Endometrial microvascular endothelial cells (primary cell): ENCODE measurements around the gene TRMT2A. TPM values are rescaled to one million over a fixed set of nuclear protein-coding genes. Genes with fewer than 3 reads are reported as not detected.

Source experiments
- in situ Hi-C: cut with HindIII; loops from 2 replicates; pipeline ENCODE4 v1.10.0; 2017; ENCODE audit warnings: low sequenced_read_pairs, low pct_unique_long_range_greater_than_20kb; ENCODE audit errors: inconsistent ontology term
- total RNA-seq: library from RNA; depleted of rRNA; stranded (reverse); fragments of >200 nt; gene quantifications from one replicate; pipeline ENCODE4 v1.2.3, GENCODE V29; 2015; ENCODE audit errors: inconsistent ontology term

TRMT2A gene
- total RNA-seq, 1 donor from 2014 or later: 74.0 TPM

DNA sequence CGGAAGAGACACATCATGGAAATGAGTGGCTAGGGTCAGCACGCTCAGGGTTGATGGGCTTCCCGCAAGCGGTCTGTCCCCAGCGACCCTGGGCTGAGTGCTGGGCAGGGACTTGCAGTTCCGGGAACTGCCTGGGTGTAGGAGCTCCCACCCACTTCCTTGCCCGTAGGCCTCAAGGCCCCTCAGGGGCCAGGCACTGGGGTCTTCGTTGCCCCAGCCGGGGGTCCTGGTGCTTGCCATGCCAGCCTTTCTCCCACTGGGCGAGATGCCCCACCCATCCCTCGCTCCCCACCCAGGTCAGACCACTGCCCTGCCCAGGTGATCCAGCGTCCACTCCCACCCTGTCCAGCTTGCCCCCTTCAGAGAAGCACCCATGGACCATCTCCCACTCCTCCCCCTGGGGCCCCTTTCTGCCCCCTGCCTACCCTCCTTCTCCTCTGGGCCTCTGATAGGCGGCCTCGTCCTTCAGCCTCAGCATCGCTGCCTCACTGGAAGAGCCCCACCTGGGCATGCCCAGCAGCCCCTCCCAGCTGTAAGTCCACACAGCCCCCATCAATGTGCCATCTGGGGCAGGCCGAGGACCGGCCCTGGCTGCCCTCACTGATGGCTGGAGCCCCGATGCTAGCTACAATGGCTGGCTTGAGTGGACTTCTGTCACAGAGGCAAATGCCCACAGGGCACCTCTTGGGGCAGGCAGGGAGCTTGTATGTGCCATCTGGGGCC is 54.8 kb downstream of the TRMT2A start:
- in situ Hi-C loops: no loop called here

Other genes with a start within 250 kb of the TRMT2A start
- gene COMT, start 175.5 kb downstream of the TRMT2A start, total RNA-seq: 332 TPM
- gene TXNRD2, start 175.4 kb downstream of the TRMT2A start, total RNA-seq: 61.6 TPM
- gene ARVCF, start 100.4 kb downstream of the TRMT2A start, total RNA-seq: 60.4 TPM
- 48.9 TPM for gene TANGO2, start 96.1 kb downstream of the TRMT2A start, total RNA-seq
- gene DGCR8, start 37.0 kb downstream of the TRMT2A start, total RNA-seq: 28.9 TPM
- gene RANBP1, start 1.1 kb downstream of the TRMT2A start, total RNA-seq: 436 TPM
- gene ZDHHC8, start 14.6 kb upstream of the TRMT2A start, total RNA-seq: 35.2 TPM
- gene CCDC188, start 33.8 kb upstream of the TRMT2A start, total RNA-seq: 2.6 TPM
- gene RTN4R, start 151.1 kb upstream of the TRMT2A start, total RNA-seq: not detected
- gene DGCR6L, start 202.8 kb upstream of the TRMT2A start, total RNA-seq: 78.5 TPM